Esophagus squamous epithelium (tissue), 4 donors: ENCODE measurements around the gene FUT7.

Source experiments
- POLR2A ChIP-seq, 4 donors: fragments of 450-650 bp; IDR thresholded peaks; one replicate each; pipeline ENCODE4 v1.6.1; 2017; ENCODE audit warnings: antibody characterized with exemption in 4 of 4, mild to moderate bottlenecking in 4 of 4, moderate library complexity in 3 of 4
- TF ChIP-seq, protein P1 (sequence below), 6 experiments: fragments of 450-650 bp in 4 of 6; fragments of 200-600 bp in 2 of 6; sonication (generic) in 2 of 6; IDR thresholded peaks; one replicate each; pipeline ENCODE4 v1.5.1; 2016 to 2019; ENCODE audit warnings: antibody characterized with exemption in 6 of 6, mild to moderate bottlenecking in 4 of 6, moderate library complexity in 4 of 6

DNA sequence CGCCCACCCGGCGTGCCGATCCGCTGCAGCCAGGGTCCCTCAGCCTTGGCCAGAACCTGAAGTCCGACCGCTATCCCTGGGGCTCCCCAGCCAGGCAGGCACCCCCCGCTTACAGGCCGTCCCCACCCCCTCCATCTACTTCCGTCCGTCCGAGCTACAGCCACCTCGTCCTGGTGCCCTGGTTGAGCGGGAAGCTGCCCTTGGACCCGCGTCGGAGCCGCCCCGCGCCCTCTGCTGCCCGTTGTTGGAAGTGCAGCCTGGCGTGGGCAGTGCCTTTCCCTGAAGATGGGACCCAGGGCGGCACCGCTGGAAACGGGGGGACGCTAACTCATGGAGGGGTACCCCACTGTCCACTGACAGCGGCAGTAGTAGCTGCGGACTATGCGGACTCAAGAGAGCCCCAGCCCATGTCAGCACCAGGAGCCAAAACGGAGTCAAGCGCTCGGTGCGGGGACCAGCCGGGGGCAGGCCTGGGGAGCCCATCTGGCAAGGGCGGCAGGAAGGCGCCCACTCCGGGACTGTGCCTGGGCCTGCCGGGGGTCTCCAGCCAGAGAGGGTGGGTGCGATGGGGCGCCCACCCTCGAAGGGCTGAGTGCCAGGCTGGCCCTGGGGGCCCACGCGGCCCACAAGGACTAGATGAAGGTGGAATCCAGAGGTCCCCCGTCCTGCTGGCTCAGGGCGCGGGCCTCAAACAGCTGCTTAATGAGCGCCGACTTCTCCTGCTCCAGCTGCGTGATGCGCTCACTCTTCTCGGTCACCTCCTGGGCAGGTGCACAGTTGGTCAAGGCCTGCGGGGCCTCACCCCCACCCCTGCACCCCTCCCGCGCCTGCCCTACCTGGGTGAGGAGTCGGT is 32.4 kb upstream of the FUT7 start:
- TF ChIP-seq, protein P1, sequence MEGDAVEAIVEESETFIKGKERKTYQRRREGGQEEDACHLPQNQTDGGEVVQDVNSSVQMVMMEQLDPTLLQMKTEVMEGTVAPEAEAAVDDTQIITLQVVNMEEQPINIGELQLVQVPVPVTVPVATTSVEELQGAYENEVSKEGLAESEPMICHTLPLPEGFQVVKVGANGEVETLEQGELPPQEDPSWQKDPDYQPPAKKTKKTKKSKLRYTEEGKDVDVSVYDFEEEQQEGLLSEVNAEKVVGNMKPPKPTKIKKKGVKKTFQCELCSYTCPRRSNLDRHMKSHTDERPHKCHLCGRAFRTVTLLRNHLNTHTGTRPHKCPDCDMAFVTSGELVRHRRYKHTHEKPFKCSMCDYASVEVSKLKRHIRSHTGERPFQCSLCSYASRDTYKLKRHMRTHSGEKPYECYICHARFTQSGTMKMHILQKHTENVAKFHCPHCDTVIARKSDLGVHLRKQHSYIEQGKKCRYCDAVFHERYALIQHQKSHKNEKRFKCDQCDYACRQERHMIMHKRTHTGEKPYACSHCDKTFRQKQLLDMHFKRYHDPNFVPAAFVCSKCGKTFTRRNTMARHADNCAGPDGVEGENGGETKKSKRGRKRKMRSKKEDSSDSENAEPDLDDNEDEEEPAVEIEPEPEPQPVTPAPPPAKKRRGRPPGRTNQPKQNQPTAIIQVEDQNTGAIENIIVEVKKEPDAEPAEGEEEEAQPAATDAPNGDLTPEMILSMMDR (IDR thresholded peaks at IDR 0.05), result peak; percentile 92 to 100 (median 96)
- no peak for TF ChIP-seq POLR2A (IDR thresholded peaks at IDR 0.05)
